Uterus (tissue), 4 donors: Measurements from ENCODE around the gene EIF1AD. TPM values are rescaled to one million over a fixed set of nuclear protein-coding genes. Genes with fewer than 3 reads are reported as not detected.

Source experiments
- DNase-seq, 2 donors: peaks; one replicate each; pipeline ENCODE4 v3.0.0-alpha.2; 2019 to 2020
- H3K27ac ChIP-seq, 2 donors: fragments of 200-600 bp; sonication (generic); 1 replicate in 1 of 2; 2 replicates in 1 of 2; pipeline ENCODE4 v1.5.1; 2016 to 2018
- H3K27me3 ChIP-seq, 2 donors: fragments of 200-600 bp; sonication (generic); one replicate each; pipeline ENCODE4 v1.5.1; 2018 to 2019; ENCODE audit warnings: control low read depth in 1 of 2
- H3K36me3 ChIP-seq, 2 donors: fragments of 200-600 bp; sonication (generic); one replicate each; pipeline ENCODE4 v1.5.1; 2019; ENCODE audit warnings: control low read depth in 1 of 2
- H3K4me1 ChIP-seq, 2 donors: fragments of 200-600 bp; sonication (generic); one replicate each; pipeline ENCODE4 v1.5.1; 2018 to 2019; ENCODE audit warnings: control low read depth in 1 of 2
- H3K4me3 ChIP-seq, 2 donors: fragments of 200-600 bp; sonication (generic); 1 replicate in 1 of 2; 2 replicates in 1 of 2; pipeline ENCODE4 v1.5.1; 2018 to 2019; ENCODE audit warnings: mild to moderate bottlenecking in 1 of 2
- H3K9me3 ChIP-seq, 2 donors: fragments of 200-600 bp; sonication (generic); one replicate each; pipeline ENCODE4 v1.5.1; 2019; ENCODE audit warnings: control low read depth in 1 of 2
- CTCF ChIP-seq, 4 experiments: fragments of 200-600 bp in 2 of 4; fragments of 450-650 bp in 2 of 4; sonication (generic) in 2 of 4; IDR thresholded peaks; one replicate each; pipeline ENCODE4 v1.5.1; 2016 to 2019; ENCODE audit warnings: antibody characterized with exemption in 4 of 4, mild to moderate bottlenecking in 2 of 4, moderate library complexity in 1 of 4
- POLR2A ChIP-seq, 2 donors: fragments of 450-650 bp; IDR thresholded peaks; one replicate each; pipeline ENCODE4 v1.6.1; 2016; ENCODE audit warnings: antibody characterized with exemption in 2 of 2, mild to moderate bottlenecking in 1 of 2, moderate library complexity in 1 of 2
- intact Hi-C: fragments of 100-400 bp; cut with DNase I; formaldehyde crosslinking; loops from one replicate; pipeline ENCODE4 v1.15.1; 2023; ENCODE audit warnings: low total_unique reads
- total RNA-seq, 4 donors: library from RNA; depleted of rRNA in 3 of 4; stranded (reverse); fragments of >200 nt in 3 of 4; gene quantifications; one replicate each; pipeline versions ENCODE4 v1.1.0 to v1.2.4, GENCODE V29; 2014 to 2023
- donor health status: DM: yes; HTN: yes; CAD: no.

EIF1AD gene
- total RNA-seq, 4 donors from 2014 or later = 15.6 to 38.2 (median 33.1) TPM

- no peak overlapping the region for H3K27ac ChIP-seq
- H3K27me3 ChIP-seq = no peaks in the 10 kb centered on the region
- intact Hi-C loops = no loop called here
- no peak for DNase-seq
- TF ChIP-seq CTCF (IDR thresholded peaks at IDR 0.05) (no peak), POLR2A (IDR thresholded peaks at IDR 0.05) (no peak)
- peaks cover 9 to 12% of the 10 kb centered on the region in 2 donors for H3K4me1 ChIP-seq
- H3K9me3 ChIP-seq = no peaks in the 10 kb centered on the region
- no peak overlapping the region for H3K4me3 ChIP-seq
- H3K36me3 ChIP-seq = no peaks in the 10 kb centered on the region
Measured at GRCh38 chr11:65965986-65966762, 35.8 kb downstream of the EIF1AD start.

GRCh38 chr11:65964906-65965305 is 37.1 kb downstream of the EIF1AD start:
- DNase-seq = no peak
- no peaks in the 10 kb centered on the region for H3K36me3 ChIP-seq
- H3K4me3 ChIP-seq = no peak overlapping the region
- no peak overlapping the region for H3K27ac ChIP-seq
- intact Hi-C loops = no loop called here
- no peaks in the 10 kb centered on the region for H3K9me3 ChIP-seq
- H3K4me1 ChIP-seq = peaks cover 9 to 12% of the 10 kb centered on the region in 2 donors
- no peaks in the 10 kb centered on the region for H3K27me3 ChIP-seq
- TF ChIP-seq POLR2A (IDR thresholded peaks at IDR 0.05) = no peak
- no peak for TF ChIP-seq CTCF (IDR thresholded peaks at IDR 0.05)

- Histone ChIP-seq H3K4me3 (peak overlapping the region; percentile 51 to 88), H3K36me3 (no peaks in the 10 kb centered on the region), H3K4me1 (peaks cover 9 to 12% of the 10 kb centered on the region in 2 donors), H3K27me3 (no peaks in the 10 kb centered on the region), H3K27ac (peak overlapping the region; percentile 81 to 87), H3K9me3 (no peaks in the 10 kb centered on the region)
- DNase-seq = no peak
- intact Hi-C loops = no loop called here
- no peak for TF ChIP-seq POLR2A (IDR thresholded peaks at IDR 0.05)
- no peak for TF ChIP-seq CTCF (IDR thresholded peaks at IDR 0.05)
Measured at GRCh38 chr11:65962141-65962564, 39.8 kb downstream of the EIF1AD start.

GRCh38 chr11:65961267-65962140 is 40.5 kb downstream of the EIF1AD start, which contains the start of gene SART1:
TSS of gene SART1 (plus strand) at chr11:65961734. CDS start at chr11:65961781, 47 bp downstream.
- Histone ChIP-seq H3K4me3 (peak within 1 kb of the TSS; percentile 51 to 88), H3K27ac (peak within 1 kb of the TSS; percentile 81 to 87), H3K4me1 (peaks cover 9 to 12% of the 10 kb centered on the region in 2 donors), H3K9me3 (no peaks in the 10 kb centered on the region), H3K27me3 (no peaks in the 10 kb centered on the region), H3K36me3 (no peaks in the 10 kb centered on the region)
- DNase-seq = peak; percentile 97 to 98
- peak in 3 of 4 experiments; percentile 15 to 53 (median 22) for TF ChIP-seq CTCF (IDR thresholded peaks at IDR 0.05)
- TF ChIP-seq POLR2A (IDR thresholded peaks at IDR 0.05) = peak; percentile 32 to 71
- intact Hi-C loops = no loop called here
